Measurements from ENCODE around the gene SFMBT2.

Gene SFMBT2

DNA sequence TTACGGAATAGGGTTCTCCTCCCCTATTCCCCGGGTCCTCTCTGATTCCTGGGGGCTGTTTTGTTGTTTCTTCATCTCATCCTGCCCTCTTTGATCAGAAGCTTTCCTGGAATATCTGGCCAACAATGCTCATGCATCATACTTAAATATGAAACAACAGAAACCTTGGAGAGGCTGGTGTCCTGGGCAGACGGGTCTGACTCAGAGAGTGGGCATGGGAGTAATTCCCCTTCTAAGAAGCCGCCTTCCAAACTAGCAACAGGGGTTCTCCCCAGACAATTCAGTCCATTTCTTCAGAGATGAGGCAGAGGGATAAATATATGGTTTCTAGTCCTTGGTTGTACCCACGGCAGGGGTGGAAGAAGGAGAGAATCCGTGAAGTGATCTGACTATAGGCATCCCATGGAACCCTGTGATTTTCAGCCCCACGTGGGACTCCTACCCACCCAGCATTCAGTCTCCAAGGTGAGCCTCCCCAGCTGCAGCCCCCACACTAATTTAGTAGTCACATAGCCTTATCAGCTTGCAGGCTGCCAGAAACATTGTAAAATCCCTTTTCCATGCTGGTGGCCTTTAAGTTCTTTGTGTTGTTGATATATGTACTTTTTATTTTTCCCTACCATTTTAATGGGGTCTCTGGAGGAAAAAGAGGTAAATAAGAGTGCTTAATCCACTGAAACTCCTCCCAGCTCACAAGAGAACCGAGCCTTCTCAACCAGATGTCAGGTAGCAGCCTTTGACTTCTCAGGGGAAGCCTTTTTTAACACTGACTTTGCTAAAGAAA is 119.2 kb downstream of the SFMBT2 start:
- Histone ChIP-seq H3K27me3 (replicated peaks; ENCODE audit: control insufficient read depth, insufficient read depth, low read length) (no peaks in the 10 kb centered on the region), H3K36me3 (ENCODE audit: control insufficient read depth, insufficient read depth, low read length) (no peaks in the 10 kb centered on the region), H3K4me3 (replicated peaks; ENCODE audit: low read depth, low read length) (no peak overlapping the region)
- TF ChIP-seq, protein P1, sequence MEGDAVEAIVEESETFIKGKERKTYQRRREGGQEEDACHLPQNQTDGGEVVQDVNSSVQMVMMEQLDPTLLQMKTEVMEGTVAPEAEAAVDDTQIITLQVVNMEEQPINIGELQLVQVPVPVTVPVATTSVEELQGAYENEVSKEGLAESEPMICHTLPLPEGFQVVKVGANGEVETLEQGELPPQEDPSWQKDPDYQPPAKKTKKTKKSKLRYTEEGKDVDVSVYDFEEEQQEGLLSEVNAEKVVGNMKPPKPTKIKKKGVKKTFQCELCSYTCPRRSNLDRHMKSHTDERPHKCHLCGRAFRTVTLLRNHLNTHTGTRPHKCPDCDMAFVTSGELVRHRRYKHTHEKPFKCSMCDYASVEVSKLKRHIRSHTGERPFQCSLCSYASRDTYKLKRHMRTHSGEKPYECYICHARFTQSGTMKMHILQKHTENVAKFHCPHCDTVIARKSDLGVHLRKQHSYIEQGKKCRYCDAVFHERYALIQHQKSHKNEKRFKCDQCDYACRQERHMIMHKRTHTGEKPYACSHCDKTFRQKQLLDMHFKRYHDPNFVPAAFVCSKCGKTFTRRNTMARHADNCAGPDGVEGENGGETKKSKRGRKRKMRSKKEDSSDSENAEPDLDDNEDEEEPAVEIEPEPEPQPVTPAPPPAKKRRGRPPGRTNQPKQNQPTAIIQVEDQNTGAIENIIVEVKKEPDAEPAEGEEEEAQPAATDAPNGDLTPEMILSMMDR (IDR thresholded peaks at IDR 0.05; ENCODE audit: insufficient read depth, low read length, poor library complexity, severe bottlenecking): no peak
- DNase-seq (ENCODE audit: extremely low read depth, insufficient read length): no peak

- TF ChIP-seq, protein P1 (IDR thresholded peaks at IDR 0.05; ENCODE audit: insufficient read depth, low read length, poor library complexity, severe bottlenecking): no peak
- no peak for DNase-seq (ENCODE audit: extremely low read depth, insufficient read length)
These were observed 122.7 kb downstream of the SFMBT2 start for GRCh38 chr10:7288060-7288690.

DNA sequence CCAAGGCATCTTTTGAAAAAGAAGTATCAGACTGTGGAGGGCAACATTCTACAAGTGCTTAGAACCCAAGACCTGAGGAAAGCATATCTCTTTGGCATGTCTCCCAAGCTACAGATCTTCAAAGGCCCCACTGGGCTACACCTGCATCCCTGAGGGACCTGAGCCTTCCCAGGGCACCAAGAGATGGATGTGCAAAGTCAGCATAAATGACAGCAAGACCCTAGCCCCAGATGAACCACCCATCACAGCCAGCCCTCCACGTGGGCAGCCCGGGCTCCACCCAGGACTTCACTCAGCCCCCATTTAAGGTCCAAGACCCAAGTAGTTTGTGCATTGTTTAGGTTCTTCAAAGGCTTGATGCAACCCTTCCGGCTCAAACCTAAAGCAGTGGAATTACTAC is 123.5 kb downstream of the SFMBT2 start:
- Histone ChIP-seq H3K27me3 (replicated peaks; ENCODE audit: control insufficient read depth, insufficient read depth, low read length) (no peaks in the 10 kb centered on the region), H3K36me3 (ENCODE audit: control insufficient read depth, insufficient read depth, low read length) (no peaks in the 10 kb centered on the region), H3K4me3 (replicated peaks; ENCODE audit: low read depth, low read length) (no peak overlapping the region)
- TF ChIP-seq, protein P1 (IDR thresholded peaks at IDR 0.05; ENCODE audit: insufficient read depth, low read length, poor library complexity, severe bottlenecking): no peak
- no peak for DNase-seq (ENCODE audit: extremely low read depth, insufficient read length)

More at GRCh38 chr10:7288060-7288690, 122.7 kb downstream of the SFMBT2 start:
- no peaks in the 10 kb centered on the region for H3K36me3 ChIP-seq (ENCODE audit: control insufficient read depth, insufficient read depth, low read length)
- H3K27me3 ChIP-seq (replicated peaks; ENCODE audit: control insufficient read depth, insufficient read depth, low read length): no peaks in the 10 kb centered on the region
- no peak overlapping the region for H3K4me3 ChIP-seq (replicated peaks; ENCODE audit: low read depth, low read length)

- no peak overlapping the region for H3K4me3 ChIP-seq (replicated peaks; ENCODE audit: low read depth, low read length)
- no peak for DNase-seq (ENCODE audit: extremely low read depth, insufficient read length)
- no peaks in the 10 kb centered on the region for H3K36me3 ChIP-seq (ENCODE audit: control insufficient read depth, insufficient read depth, low read length)
- no peaks in the 10 kb centered on the region for H3K27me3 ChIP-seq (replicated peaks; ENCODE audit: control insufficient read depth, insufficient read depth, low read length)
- TF ChIP-seq, protein P1 (IDR thresholded peaks at IDR 0.05; ENCODE audit: insufficient read depth, low read length, poor library complexity, severe bottlenecking): no peak
These were observed 125.1 kb downstream of the SFMBT2 start for GRCh38 chr10:7285522-7286322.

DNA sequence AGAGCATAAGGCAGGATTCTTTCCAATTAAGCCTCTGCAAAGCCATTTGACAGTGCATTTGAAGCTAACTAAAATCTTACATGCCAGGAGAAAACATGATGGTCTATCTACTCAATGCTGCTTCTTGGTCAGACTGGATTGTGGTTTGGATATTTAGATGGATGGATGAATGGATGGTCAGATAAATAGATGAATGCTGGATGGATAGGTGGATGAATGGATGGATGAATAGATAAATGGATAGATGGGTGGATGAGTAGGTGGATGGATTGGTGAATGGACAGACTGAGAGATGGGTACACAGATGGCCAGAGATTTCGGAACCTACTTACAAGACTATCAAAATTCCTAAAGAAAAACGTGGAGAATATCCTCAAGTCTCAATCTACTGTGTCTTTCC is 127.6 kb downstream of the SFMBT2 start:
- no peak for DNase-seq (ENCODE audit: extremely low read depth, insufficient read length)
- Histone ChIP-seq H3K36me3 (ENCODE audit: control insufficient read depth, insufficient read depth, low read length) (no peaks in the 10 kb centered on the region), H3K27me3 (replicated peaks; ENCODE audit: control insufficient read depth, insufficient read depth, low read length) (no peaks in the 10 kb centered on the region), H3K4me3 (replicated peaks; ENCODE audit: low read depth, low read length) (no peak overlapping the region)
- TF ChIP-seq, protein P1 (IDR thresholded peaks at IDR 0.05; ENCODE audit: insufficient read depth, low read length, poor library complexity, severe bottlenecking): no peak

All from GM06990 (cell line).